ENCODE data around the gene CEACAM21. TPM values are rescaled to one million over a fixed set of nuclear protein-coding genes. Genes with fewer than 3 reads are reported as not detected.

Gene CEACAM21
- total and polyA plus RNA-seq, 3 donors from 2014 or later, result 0.71 to 3.6 (median 1.3) TPM

DNA sequence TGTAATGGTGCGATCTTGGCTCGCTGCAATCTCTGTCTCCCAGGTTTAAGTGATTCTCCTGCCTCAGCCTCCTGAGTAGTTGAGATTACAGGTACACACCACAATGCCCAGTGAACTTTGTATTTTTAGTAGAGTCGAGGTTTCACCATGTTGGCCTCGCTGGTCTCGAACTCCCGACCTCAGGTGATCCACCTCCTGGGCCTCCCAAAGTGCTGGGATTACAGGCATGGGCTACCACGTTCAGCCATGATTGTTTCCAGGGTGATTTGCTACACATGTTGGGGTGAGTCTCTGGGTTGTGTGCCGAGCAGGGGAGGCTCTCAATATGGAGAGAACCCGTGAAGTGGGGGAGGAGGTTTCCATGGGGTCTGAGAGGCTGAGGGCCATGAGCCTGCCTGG is 24.8 kb upstream of the CEACAM21 start:
- TF ChIP-seq POLR2A (IDR thresholded peaks at IDR 0.05), result no peak
- TF ChIP-seq, protein P1, sequence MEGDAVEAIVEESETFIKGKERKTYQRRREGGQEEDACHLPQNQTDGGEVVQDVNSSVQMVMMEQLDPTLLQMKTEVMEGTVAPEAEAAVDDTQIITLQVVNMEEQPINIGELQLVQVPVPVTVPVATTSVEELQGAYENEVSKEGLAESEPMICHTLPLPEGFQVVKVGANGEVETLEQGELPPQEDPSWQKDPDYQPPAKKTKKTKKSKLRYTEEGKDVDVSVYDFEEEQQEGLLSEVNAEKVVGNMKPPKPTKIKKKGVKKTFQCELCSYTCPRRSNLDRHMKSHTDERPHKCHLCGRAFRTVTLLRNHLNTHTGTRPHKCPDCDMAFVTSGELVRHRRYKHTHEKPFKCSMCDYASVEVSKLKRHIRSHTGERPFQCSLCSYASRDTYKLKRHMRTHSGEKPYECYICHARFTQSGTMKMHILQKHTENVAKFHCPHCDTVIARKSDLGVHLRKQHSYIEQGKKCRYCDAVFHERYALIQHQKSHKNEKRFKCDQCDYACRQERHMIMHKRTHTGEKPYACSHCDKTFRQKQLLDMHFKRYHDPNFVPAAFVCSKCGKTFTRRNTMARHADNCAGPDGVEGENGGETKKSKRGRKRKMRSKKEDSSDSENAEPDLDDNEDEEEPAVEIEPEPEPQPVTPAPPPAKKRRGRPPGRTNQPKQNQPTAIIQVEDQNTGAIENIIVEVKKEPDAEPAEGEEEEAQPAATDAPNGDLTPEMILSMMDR (IDR thresholded peaks at IDR 0.05), result no peak

DNA sequence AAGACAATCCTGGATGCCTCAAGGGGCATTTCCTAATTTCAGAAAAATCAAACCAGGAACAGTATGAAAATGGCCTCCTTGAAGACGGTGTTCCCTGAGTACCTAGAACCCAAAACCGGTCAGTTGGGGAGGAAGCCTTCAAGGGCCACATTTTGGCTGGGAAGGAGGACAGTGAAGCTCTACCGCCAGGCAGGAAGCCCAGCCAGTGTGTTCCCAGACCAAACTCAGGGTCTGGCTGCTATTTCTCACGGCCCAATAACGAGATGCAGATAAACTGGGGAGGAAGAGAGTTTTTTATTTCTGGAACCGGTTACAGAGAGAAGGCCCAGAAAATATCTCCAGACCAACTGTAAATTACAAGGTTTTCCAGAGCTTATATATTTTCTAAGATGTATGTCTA is 24.3 kb upstream of the CEACAM21 start:
- Histone ChIP-seq H3K4me1 (no peaks in the 10 kb centered on the region), H3K27ac (no peak overlapping the region)
- TF ChIP-seq, protein P1 (IDR thresholded peaks at IDR 0.05), result no peak

More for the DNA sequence above, 24.8 kb upstream of the CEACAM21 start:
- Histone ChIP-seq H3K27ac (no peak overlapping the region), H3K4me3 (no peak overlapping the region), H3K27me3 (no peaks in the 10 kb centered on the region), H3K9me3 (no peaks in the 10 kb centered on the region), H3K36me3 (ENCODE audit: low read depth, missing control alignments) (no peaks in the 10 kb centered on the region), H3K4me1 (no peaks in the 10 kb centered on the region)
- intact Hi-C loops (cut with DNase I; ENCODE audit: low total_unique reads), result no loop called here
- WGBS, 2 donors, result 85 to 89% methylated on average over 9 of the region's 9 CpGs
- no peak for DNase-seq

DNA sequence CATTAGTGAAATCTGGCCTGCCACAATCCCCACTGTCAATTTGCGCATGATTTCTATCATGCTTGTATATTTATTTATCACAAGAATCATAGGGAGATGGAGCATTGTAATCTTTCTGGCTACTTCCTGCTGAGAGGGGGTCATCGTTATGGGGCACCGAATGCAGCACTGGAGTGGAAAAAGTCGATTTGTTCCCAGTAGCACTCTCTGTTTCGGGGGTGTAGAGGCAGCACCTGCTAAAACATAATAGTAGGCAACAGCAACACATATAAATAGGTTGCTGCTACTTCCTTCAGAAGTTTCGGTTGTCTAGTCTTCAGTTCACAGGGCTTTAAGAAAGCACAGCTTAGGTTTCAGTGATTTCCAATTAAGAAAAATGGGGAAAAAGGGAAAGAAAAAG is 23.4 kb upstream of the CEACAM21 start:
- no peak for DNase-seq
- no peaks in the 10 kb centered on the region for H3K36me3 ChIP-seq (ENCODE audit: low read depth, missing control alignments)
- intact Hi-C loops (cut with DNase I; ENCODE audit: low total_unique reads), result no loop called here
- TF ChIP-seq POLR2A (IDR thresholded peaks at IDR 0.05), result no peak
- TF ChIP-seq, protein P1 (IDR thresholded peaks at IDR 0.05), result no peak
- 82 to 85% methylated on average over 6 of the region's 6 CpGs for WGBS, 2 donors
- no peak overlapping the region for H3K27ac ChIP-seq
- H3K9me3 ChIP-seq, result no peaks in the 10 kb centered on the region
- no peaks in the 10 kb centered on the region for H3K27me3 ChIP-seq
- no peak overlapping the region for H3K4me3 ChIP-seq
- H3K4me1 ChIP-seq, result no peaks in the 10 kb centered on the region

More for the DNA sequence above, 24.3 kb upstream of the CEACAM21 start:
- intact Hi-C loops (cut with DNase I; ENCODE audit: low total_unique reads), result no loop called here
- no peaks in the 10 kb centered on the region for H3K9me3 ChIP-seq
- H3K27me3 ChIP-seq, result no peaks in the 10 kb centered on the region
- no peaks in the 10 kb centered on the region for H3K36me3 ChIP-seq (ENCODE audit: low read depth, missing control alignments)
- H3K4me3 ChIP-seq, result no peak overlapping the region
- WGBS, 2 donors, result 62 to 68% methylated on average over 6 of the region's 6 CpGs
- DNase-seq, result no peak

DNA sequence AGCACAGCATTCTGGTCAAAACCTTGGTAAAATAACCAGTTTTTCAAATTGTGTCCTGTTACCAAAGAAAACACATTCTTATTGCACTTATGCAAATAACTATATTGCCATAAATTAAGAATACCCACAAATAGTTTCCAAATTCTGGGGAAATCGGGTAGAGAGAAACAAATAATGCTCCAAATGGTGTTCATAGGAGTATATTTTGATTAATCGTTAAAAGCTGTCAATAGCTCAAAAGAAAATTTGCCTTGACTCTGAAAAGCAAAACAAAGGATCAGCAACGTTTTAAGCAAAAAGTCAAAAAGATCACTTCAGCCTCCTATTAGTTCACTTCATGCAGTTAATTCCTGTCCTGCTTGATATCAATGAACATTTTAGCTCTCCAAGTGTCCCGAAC is 22.2 kb upstream of the CEACAM21 start:
- no peaks in the 10 kb centered on the region for H3K36me3 ChIP-seq (ENCODE audit: low read depth, missing control alignments)
- DNase-seq, result no peak
- WGBS, 2 donors, result 87 to 90% methylated on average over 4 of the region's 4 CpGs
- intact Hi-C loops (cut with DNase I; ENCODE audit: low total_unique reads), result no loop called here
- no peak overlapping the region for H3K27ac ChIP-seq
- no peaks in the 10 kb centered on the region for H3K9me3 ChIP-seq
- TF ChIP-seq, protein P1 (IDR thresholded peaks at IDR 0.05), result no peak
- no peak for TF ChIP-seq POLR2A (IDR thresholded peaks at IDR 0.05)
- no peak overlapping the region for H3K4me3 ChIP-seq
- H3K27me3 ChIP-seq, result no peaks in the 10 kb centered on the region
- no peaks in the 10 kb centered on the region for H3K4me1 ChIP-seq

DNA sequence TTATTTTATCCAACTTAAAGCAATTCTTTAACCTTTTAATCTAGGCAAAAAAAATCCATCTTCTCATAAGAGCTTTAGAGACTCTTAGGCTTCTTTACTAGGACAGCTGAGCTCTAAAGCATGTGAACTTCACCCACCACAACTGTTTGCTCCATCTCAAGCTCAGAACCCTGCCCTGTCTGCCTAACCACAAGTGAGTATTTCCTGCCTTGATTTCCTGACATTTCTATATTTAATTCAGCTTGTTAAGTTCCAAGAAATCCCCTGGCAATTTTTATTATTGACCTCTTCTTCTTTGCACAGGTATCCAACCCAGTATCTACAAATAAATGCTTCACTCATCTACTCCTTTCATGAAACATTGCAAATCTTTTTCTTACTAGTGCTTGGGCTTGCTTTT is 21.1 kb upstream of the CEACAM21 start:
- no peaks in the 10 kb centered on the region for H3K36me3 ChIP-seq (ENCODE audit: low read depth, missing control alignments)
- TF ChIP-seq POLR2A (IDR thresholded peaks at IDR 0.05), result no peak
- TF ChIP-seq, protein P1 (IDR thresholded peaks at IDR 0.05), result no peak
- H3K27ac ChIP-seq, result no peak overlapping the region
- no peaks in the 10 kb centered on the region for H3K9me3 ChIP-seq
- no peak overlapping the region for H3K4me3 ChIP-seq
- intact Hi-C loops (cut with DNase I; ENCODE audit: low total_unique reads), result no loop called here
- no peaks in the 10 kb centered on the region for H3K27me3 ChIP-seq
- DNase-seq, result no peak
- H3K4me1 ChIP-seq, result no peaks in the 10 kb centered on the region

All from testis (tissue), 3 donors.